MM.1S (cell line): ENCODE results near the gene TRIM75.
"Not testable (repeated sequence)": the region's sequence is repeated elsewhere in the genome, so short reads cannot be mapped to it uniquely, and the experiment has no call there.

ENCODE experiments used
- EZH2 ChIP-seq: fragments of 300-600 bp; sonication (generic); optimal IDR thresholded peaks from 2 replicates; pipeline ENCODE3; 2017; ENCODE audit warnings: low read depth, mild to moderate bottlenecking, antibody characterized with exemption, low read length, mixed read lengths
- EZH2phosphoT487 ChIP-seq: fragments of 300-600 bp; sonication (generic); IDR thresholded peaks from 2 replicates; pipeline ENCODE4 v1.6.1; 2018; ENCODE audit warnings: antibody characterized with exemption, low read length
- TF ChIP-seq, protein P1 (sequence below): fragments of 300-600 bp; sonication (generic); IDR thresholded peaks from 2 replicates; pipeline ENCODE4 v1.5.1; 2016; ENCODE audit warnings: antibody characterized with exemption, low read length, mixed read lengths

DNA sequence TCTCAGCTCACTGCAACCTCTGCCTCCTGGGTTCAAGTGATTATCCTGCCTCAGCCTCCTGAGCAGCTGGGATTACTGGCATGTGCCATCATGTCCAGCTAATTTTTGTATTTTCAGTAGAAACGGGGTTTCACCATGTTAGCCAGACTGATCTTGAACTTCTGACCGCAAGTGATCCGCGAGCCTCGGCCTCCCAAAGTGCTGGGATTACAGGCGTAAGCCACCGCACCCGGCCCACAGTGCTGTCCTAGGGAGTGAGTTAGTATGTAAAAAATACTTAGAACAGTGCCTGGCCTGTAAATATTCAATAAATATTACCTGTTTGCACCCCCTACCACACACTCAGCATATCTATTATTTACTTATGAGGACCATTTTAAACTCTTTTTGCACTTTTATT lies 38.5 kb downstream of the TRIM75 start:
- TF ChIP-seq, protein P1, sequence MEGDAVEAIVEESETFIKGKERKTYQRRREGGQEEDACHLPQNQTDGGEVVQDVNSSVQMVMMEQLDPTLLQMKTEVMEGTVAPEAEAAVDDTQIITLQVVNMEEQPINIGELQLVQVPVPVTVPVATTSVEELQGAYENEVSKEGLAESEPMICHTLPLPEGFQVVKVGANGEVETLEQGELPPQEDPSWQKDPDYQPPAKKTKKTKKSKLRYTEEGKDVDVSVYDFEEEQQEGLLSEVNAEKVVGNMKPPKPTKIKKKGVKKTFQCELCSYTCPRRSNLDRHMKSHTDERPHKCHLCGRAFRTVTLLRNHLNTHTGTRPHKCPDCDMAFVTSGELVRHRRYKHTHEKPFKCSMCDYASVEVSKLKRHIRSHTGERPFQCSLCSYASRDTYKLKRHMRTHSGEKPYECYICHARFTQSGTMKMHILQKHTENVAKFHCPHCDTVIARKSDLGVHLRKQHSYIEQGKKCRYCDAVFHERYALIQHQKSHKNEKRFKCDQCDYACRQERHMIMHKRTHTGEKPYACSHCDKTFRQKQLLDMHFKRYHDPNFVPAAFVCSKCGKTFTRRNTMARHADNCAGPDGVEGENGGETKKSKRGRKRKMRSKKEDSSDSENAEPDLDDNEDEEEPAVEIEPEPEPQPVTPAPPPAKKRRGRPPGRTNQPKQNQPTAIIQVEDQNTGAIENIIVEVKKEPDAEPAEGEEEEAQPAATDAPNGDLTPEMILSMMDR: not testable (repeated sequence)
- TF ChIP-seq EZH2phosphoT487, EZH2: not testable (repeated sequence)
